Measurements from ENCODE around the gene UBE3B.

The UBE3B gene

GRCh38 chr12:109527489-109528123 lies 50.2 kb downstream of the UBE3B start:
- DNase-seq = peak in 1 of 56 donors; percentile 4

GRCh38 chr12:109529691-109530640 lies 52.5 kb downstream of the UBE3B start:
- peak in 3 of 56 donors; percentile 7 to 41 (median 35) for DNase-seq

- no peak for DNase-seq
These were observed 54.0 kb downstream of the UBE3B start for GRCh38 chr12:109531411-109531810.

- no peak for DNase-seq
These were observed 55.5 kb downstream of the UBE3B start for GRCh38 chr12:109532721-109533486.

GRCh38 chr12:109533487-109533740 lies 56.0 kb downstream of the UBE3B start:
- no peak for DNase-seq

- DNase-seq = no peak
These were observed 57.0 kb downstream of the UBE3B start for GRCh38 chr12:109534456-109534855.

- no peak for DNase-seq
These were observed 57.9 kb downstream of the UBE3B start for GRCh38 chr12:109535231-109535862.

- DNase-seq = no peak
These were observed 58.4 kb downstream of the UBE3B start for GRCh38 chr12:109535863-109536250.

GRCh38 chr12:109537136-109537535 lies 59.7 kb downstream of the UBE3B start:
- no peak for DNase-seq

- DNase-seq = no peak
These were observed 60.9 kb downstream of the UBE3B start for GRCh38 chr12:109538191-109538863.

- DNase-seq = no peak
These were observed 62.1 kb downstream of the UBE3B start for GRCh38 chr12:109539508-109539907.

- DNase-seq = peak in 13 of 56 donors; percentile 10 to 61 (median 40)
These were observed 63.3 kb downstream of the UBE3B start for GRCh38 chr12:109540526-109541412.

- DNase-seq = no peak
These were observed 63.9 kb downstream of the UBE3B start for GRCh38 chr12:109541413-109541726.

- DNase-seq = no peak
These were observed 64.6 kb downstream of the UBE3B start for GRCh38 chr12:109542014-109542413.

GRCh38 chr12:109542876-109543275 lies 65.4 kb downstream of the UBE3B start:
- no peak for DNase-seq

- no peak for DNase-seq
These were observed 67.6 kb downstream of the UBE3B start for GRCh38 chr12:109544955-109545531.

GRCh38 chr12:109545826-109546225 lies 68.4 kb downstream of the UBE3B start:
- DNase-seq = no peak

- DNase-seq = no peak
These were observed 69.9 kb downstream of the UBE3B start for GRCh38 chr12:109547286-109547685.

GRCh38 chr12:109548258-109548657 lies 70.8 kb downstream of the UBE3B start:
- no peak for DNase-seq
